AG04450 (cell line): Measurements from ENCODE around the gene CTXN3. TPM values are rescaled to one million over a fixed set of nuclear protein-coding genes. Genes with fewer than 3 reads are reported as not detected.

Source experiments
- CTCF ChIA-PET: fragments of 300-600, 350-600 bp; formaldehyde crosslinking; extraction: SDS; loops from one replicate; lab custom pipeline; 2022; ENCODE audit warnings: antibody characterized with exemption, inconsistent platforms; lab: Charles Lee
- POLR2A ChIA-PET: fragments of 350-600 bp; formaldehyde crosslinking; extraction: SDS; loops from one replicate; lab custom pipeline; 2021; ENCODE audit warnings: antibody characterized with exemption, inconsistent platforms; lab: Yijun Ruan, JAX
- DNase-seq: peaks from one replicate; pipeline ENCODE4 v3.0.0-alpha.2; 2011; ENCODE audit warnings: low read depth, low spot score
- H3K27ac ChIP-seq: one replicate; pipeline ENCODE4 v1.5.1; 2012; ENCODE audit warnings: low read depth, low read length, control low read depth
- H3K27me3 ChIP-seq: one replicate; pipeline ENCODE4 v1.6.0; 2012; ENCODE audit warnings: low read length; ENCODE audit not compliant: control insufficient read depth, insufficient read depth
- H3K4me3 ChIP-seq: 2 replicates; pipeline ENCODE4 v1.5.1; 2011; ENCODE audit warnings: mild to moderate bottlenecking, low read depth, low read length, control low read depth
- H3K9me3 ChIP-seq: 2 replicates; pipeline ENCODE4 v1.5.1; 2012; ENCODE audit warnings: low read length; ENCODE audit not compliant: control insufficient read depth, insufficient read depth
- polyA plus RNA-seq: library from polyadenylated mRNA; depleted of rRNA; stranded (reverse); fragments of >200 nt; gene quantifications from 2 replicates; pipeline ENCODE4 v1.2.3, GENCODE V29; 2011
- TF ChIP-seq, protein P1 (sequence below): IDR thresholded peaks from 2 replicates; pipeline ENCODE4 v1.5.1; 2011; ENCODE audit warnings: low read depth, low read length, control low read depth, inconsistent platforms

CTXN3 gene
- polyA plus RNA-seq, 1 experiment, result not detected

DNA sequence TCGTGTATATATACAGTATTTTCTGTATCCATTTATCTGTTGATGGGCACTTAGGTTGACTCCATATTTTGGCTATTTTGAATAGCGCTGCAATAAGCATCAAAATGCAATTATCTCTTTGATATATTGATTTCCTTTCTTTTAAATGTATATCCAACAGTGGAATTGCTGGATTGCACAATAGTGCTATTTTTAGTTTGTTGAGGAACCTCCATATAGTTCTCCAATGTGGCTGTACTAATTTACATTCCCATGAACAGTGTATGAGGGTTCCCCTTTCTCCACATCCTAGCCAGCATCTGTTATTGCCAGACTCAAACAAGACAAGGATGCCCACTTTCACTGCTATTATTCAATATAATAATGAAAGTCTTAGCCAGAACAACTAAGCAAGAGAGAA is 9.1 kb upstream of the CTXN3 start:
- no peaks in the 10 kb centered on the region for H3K9me3 ChIP-seq
- TF ChIP-seq, protein P1, sequence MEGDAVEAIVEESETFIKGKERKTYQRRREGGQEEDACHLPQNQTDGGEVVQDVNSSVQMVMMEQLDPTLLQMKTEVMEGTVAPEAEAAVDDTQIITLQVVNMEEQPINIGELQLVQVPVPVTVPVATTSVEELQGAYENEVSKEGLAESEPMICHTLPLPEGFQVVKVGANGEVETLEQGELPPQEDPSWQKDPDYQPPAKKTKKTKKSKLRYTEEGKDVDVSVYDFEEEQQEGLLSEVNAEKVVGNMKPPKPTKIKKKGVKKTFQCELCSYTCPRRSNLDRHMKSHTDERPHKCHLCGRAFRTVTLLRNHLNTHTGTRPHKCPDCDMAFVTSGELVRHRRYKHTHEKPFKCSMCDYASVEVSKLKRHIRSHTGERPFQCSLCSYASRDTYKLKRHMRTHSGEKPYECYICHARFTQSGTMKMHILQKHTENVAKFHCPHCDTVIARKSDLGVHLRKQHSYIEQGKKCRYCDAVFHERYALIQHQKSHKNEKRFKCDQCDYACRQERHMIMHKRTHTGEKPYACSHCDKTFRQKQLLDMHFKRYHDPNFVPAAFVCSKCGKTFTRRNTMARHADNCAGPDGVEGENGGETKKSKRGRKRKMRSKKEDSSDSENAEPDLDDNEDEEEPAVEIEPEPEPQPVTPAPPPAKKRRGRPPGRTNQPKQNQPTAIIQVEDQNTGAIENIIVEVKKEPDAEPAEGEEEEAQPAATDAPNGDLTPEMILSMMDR, result no peak
- CTCF ChIA-PET, result no interaction called here

DNA sequence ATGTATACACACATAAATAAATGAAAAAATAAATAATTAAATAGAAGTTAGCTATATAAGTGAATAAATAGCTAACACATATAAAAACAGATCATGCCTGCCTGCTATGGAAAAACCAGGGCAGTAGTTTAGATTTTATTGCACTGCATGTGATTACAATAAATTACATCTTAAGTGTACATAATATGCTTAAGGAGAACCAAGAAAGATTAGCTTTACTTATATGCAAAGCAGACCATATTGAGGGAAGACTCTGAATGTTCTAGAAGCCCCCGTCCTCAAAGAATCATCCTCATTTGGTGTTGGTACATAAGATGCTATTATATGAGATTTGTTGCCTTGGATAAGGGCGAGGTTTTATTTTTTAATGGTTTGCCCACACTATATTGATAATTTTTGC is 5.9 kb upstream of the CTXN3 start:
- no peaks in the 10 kb centered on the region for H3K27me3 ChIP-seq
- H3K9me3 ChIP-seq, result no peaks in the 10 kb centered on the region
- H3K27ac ChIP-seq, result no peak overlapping the region
- no peak overlapping the region for H3K4me3 ChIP-seq
- ChIA-PET POLR2A (no interaction called here), CTCF (no interaction called here)
- no peak for DNase-seq
- TF ChIP-seq, protein P1, result no peak

More for the DNA sequence above, 9.1 kb upstream of the CTXN3 start:
- POLR2A ChIA-PET, result no interaction called here
- Histone ChIP-seq H3K27me3 (no peaks in the 10 kb centered on the region), H3K4me3 (no peak overlapping the region), H3K27ac (no peak overlapping the region)
- DNase-seq, result no peak

DNA sequence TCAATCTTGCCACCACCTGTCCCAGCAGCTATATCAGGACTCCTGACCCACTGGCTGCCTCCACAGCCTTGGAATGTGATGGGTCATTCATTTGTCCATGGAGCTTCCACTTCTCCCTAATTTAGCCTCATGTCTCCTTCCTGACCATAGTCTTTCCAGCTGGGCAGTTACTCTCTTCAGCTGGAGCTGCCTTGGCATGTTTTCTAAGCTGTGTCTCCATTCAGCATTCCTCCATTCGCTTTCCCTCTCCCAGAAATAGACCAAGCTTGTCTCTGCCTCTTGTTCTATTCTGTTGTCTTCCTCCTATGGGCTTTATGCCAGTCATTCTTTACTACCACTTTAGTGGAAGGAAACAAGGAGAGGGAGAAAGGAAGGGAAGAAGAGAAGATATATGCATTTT is 5.3 kb upstream of the CTXN3 start:
- TF ChIP-seq, protein P1, result no peak
- Histone ChIP-seq H3K4me3 (no peak overlapping the region), H3K27me3 (no peaks in the 10 kb centered on the region), H3K27ac (no peak overlapping the region), H3K9me3 (no peaks in the 10 kb centered on the region)
- CTCF ChIA-PET, result no interaction called here
- POLR2A ChIA-PET, result no interaction called here
- no peak for DNase-seq

- TF ChIP-seq, protein P1, result no peak
- no peak for DNase-seq
- H3K27ac ChIP-seq, result no peak overlapping the region
- no peak overlapping the region for H3K4me3 ChIP-seq
- ChIA-PET CTCF (no interaction called here), POLR2A (no interaction called here)
- H3K27me3 ChIP-seq, result peaks cover 4% of the 10 kb centered on the region
- no peaks in the 10 kb centered on the region for H3K9me3 ChIP-seq
Measured at GRCh38 chr5:127645300-127645726, 3.6 kb upstream of the CTXN3 start.

GRCh38 chr5:127647361-127647958 is 1.4 kb upstream of the CTXN3 start:
- Histone ChIP-seq H3K9me3 (no peaks in the 10 kb centered on the region), H3K4me3 (no peak overlapping the region), H3K27ac (no peak overlapping the region), H3K27me3 (peaks cover 4% of the 10 kb centered on the region)
- ChIA-PET CTCF (no interaction called here), POLR2A (no interaction called here)
- TF ChIP-seq, protein P1, result no peak
- DNase-seq, result no peak
